ENCODE data around the gene OXA1L.
"Not testable (repeated sequence)": the region's sequence is repeated elsewhere in the genome, so short reads cannot be mapped to it uniquely, and the experiment has no call there.

Gene OXA1L

GRCh38 chr14:22735096-22735495 lies 31.4 kb upstream of the OXA1L start:
- H3K27ac ChIP-seq = no peak overlapping the region
- TF ChIP-seq CTCF (conservative IDR thresholded peaks at IDR 0.05) (no peak), ZFX (IDR thresholded peaks at IDR 0.05) (no peak)

GRCh38 chr14:22736384-22736783 lies 30.1 kb upstream of the OXA1L start:
- not testable (repeated sequence) for H3K27ac ChIP-seq

GRCh38 chr14:22737052-22737451 lies 29.4 kb upstream of the OXA1L start:
- TF ChIP-seq CTCF (conservative IDR thresholded peaks at IDR 0.05) (no peak), ZFX (IDR thresholded peaks at IDR 0.05) (no peak)
- H3K27ac ChIP-seq = no peak overlapping the region

GRCh38 chr14:22739423-22739822 lies 27.1 kb upstream of the OXA1L start:
- H3K27ac ChIP-seq = no peak overlapping the region
- TF ChIP-seq CTCF (conservative IDR thresholded peaks at IDR 0.05) (no peak), ZFX (IDR thresholded peaks at IDR 0.05) (no peak)

- H3K27ac ChIP-seq = no peak overlapping the region
- TF ChIP-seq CTCF (conservative IDR thresholded peaks at IDR 0.05) = no peak
- TF ChIP-seq ZFX (IDR thresholded peaks at IDR 0.05) = no peak
Measured at GRCh38 chr14:22740020-22740419, 26.5 kb upstream of the OXA1L start.

GRCh38 chr14:22747769-22748168 lies 18.7 kb upstream of the OXA1L start:
- TF ChIP-seq ZFX (IDR thresholded peaks at IDR 0.05) (no peak), CTCF (conservative IDR thresholded peaks at IDR 0.05) (no peak)
- H3K27ac ChIP-seq = no peak overlapping the region

GRCh38 chr14:22748206-22748605 lies 18.3 kb upstream of the OXA1L start:
- H3K27ac ChIP-seq = no peak overlapping the region
- TF ChIP-seq CTCF (conservative IDR thresholded peaks at IDR 0.05) = no peak
- TF ChIP-seq ZFX (IDR thresholded peaks at IDR 0.05) = no peak

- H3K27ac ChIP-seq = no peak overlapping the region
Measured at GRCh38 chr14:22748631-22749068, 17.8 kb upstream of the OXA1L start.

More at GRCh38 chr14:22748631-22749068, 17.8 kb upstream of the OXA1L start:
- TF ChIP-seq CTCF (conservative IDR thresholded peaks at IDR 0.05) (no peak), ZFX (IDR thresholded peaks at IDR 0.05) (no peak)
